Liver (tissue), 9 donors: ENCODE data around the gene PLPP3. TPM values are rescaled to one million over a fixed set of nuclear protein-coding genes. Genes with fewer than 3 reads are reported as not detected.

ENCODE experiments used
- DNase-seq: peaks from one replicate; pipeline ENCODE4 v3.0.0-alpha.2; 2017; ENCODE audit warnings: low spot score
- H3K27ac ChIP-seq, 2 donors: one replicate each; pipeline ENCODE4 v1.7.0; 2013; ENCODE audit warnings: inconsistent platforms in 2 of 2, low read length in 2 of 2, control low read depth in 1 of 2, low read depth in 1 of 2, mild to moderate bottlenecking in 1 of 2
- H3K27me3 ChIP-seq, 4 donors: one replicate each; pipeline versions ENCODE4 v1.6.1 to v1.7.0; 2013; ENCODE audit warnings: low read length in 3 of 4, inconsistent platforms in 1 of 4, mild to moderate bottlenecking in 1 of 4, moderate library complexity in 1 of 4; ENCODE audit not compliant: control insufficient read depth in 4 of 4, insufficient read depth in 4 of 4
- H3K36me3 ChIP-seq, 4 donors: one replicate each; pipeline versions ENCODE4 v1.6.1 to v1.7.0; 2013; ENCODE audit warnings: low read length in 3 of 4, mild to moderate bottlenecking in 3 of 4, low read depth in 1 of 4, moderate library complexity in 1 of 4; ENCODE audit not compliant: control insufficient read depth in 4 of 4, insufficient read depth in 3 of 4
- H3K4me1 ChIP-seq, 4 donors: one replicate each; pipeline versions ENCODE4 v1.6.1 to v1.7.0; 2013; ENCODE audit warnings: low read length in 3 of 4, mild to moderate bottlenecking in 3 of 4, moderate library complexity in 1 of 4; ENCODE audit not compliant: control insufficient read depth in 4 of 4, insufficient read depth in 4 of 4
- H3K4me3 ChIP-seq, 3 donors: one replicate each; pipeline versions ENCODE4 v1.6.1 to v1.7.0; 2013; ENCODE audit warnings: low read length in 3 of 3, control low read depth in 1 of 3, low read depth in 1 of 3, mild to moderate bottlenecking in 1 of 3
- H3K9ac ChIP-seq, 2 donors: one replicate each; pipeline ENCODE4 v1.7.0; 2013; ENCODE audit warnings: low read length in 2 of 2, mild to moderate bottlenecking in 2 of 2, moderate library complexity in 2 of 2, control low read depth in 1 of 2, low read depth in 1 of 2
- H3K9me3 ChIP-seq, 4 donors: one replicate each; pipeline versions ENCODE4 v1.6.1 to v1.7.0; 2013; ENCODE audit warnings: low read length in 3 of 4; ENCODE audit not compliant: control insufficient read depth in 4 of 4
- ATF3 ChIP-seq: IDR thresholded peaks from 2 replicates; pipeline ENCODE4 v1.6.1; 2016; ENCODE audit warnings: antibody characterized with exemption
- CTCF ChIP-seq: fragments of 150-350 bp; IDR thresholded peaks from 2 replicates; pipeline ENCODE4 v1.5.1; 2017; ENCODE audit warnings: improper control_type of control experiment, low read depth, low read length; ENCODE audit not compliant: missing input control
- EGR1 ChIP-seq, 2 donors: IDR thresholded peaks; 2 replicates each; pipeline ENCODE4 v1.6.1; 2016 to 2018; ENCODE audit warnings: antibody characterized with exemption in 2 of 2, low read depth in 2 of 2
- FOXA1 ChIP-seq: IDR thresholded peaks from 2 replicates; pipeline ENCODE4 v1.6.1; 2016; ENCODE audit warnings: antibody characterized with exemption
- FOXA2 ChIP-seq: IDR thresholded peaks from 2 replicates; pipeline ENCODE4 v1.6.1; 2016; ENCODE audit warnings: antibody characterized with exemption
- GABPA ChIP-seq, 2 donors: IDR thresholded peaks in 1 of 2; conservative IDR thresholded peaks in 1 of 2; 2 replicates each; pipeline ENCODE4 v1.6.1; 2016; ENCODE audit warnings: antibody characterized with exemption in 2 of 2, mild to moderate bottlenecking in 1 of 2, moderate library complexity in 1 of 2
- HNF4G ChIP-seq: IDR thresholded peaks from 2 replicates; pipeline ENCODE4 v1.6.1; 2016; ENCODE audit warnings: antibody characterized with exemption
- JUND ChIP-seq, 2 donors: IDR thresholded peaks; 2 replicates each; pipeline ENCODE4 v1.6.1; 2016; ENCODE audit warnings: antibody characterized with exemption in 2 of 2
- MAX ChIP-seq: IDR thresholded peaks from 2 replicates; pipeline ENCODE4 v1.6.1; 2016; ENCODE audit warnings: antibody characterized with exemption
- NR2F2 ChIP-seq: IDR thresholded peaks from 2 replicates; pipeline ENCODE4 v1.6.1; 2016; ENCODE audit warnings: antibody characterized with exemption
- REST ChIP-seq: IDR thresholded peaks from 2 replicates; pipeline ENCODE4 v1.6.1; 2016; ENCODE audit warnings: antibody characterized with exemption, mild to moderate bottlenecking
- RXRA ChIP-seq, 2 donors: IDR thresholded peaks; 2 replicates each; pipeline ENCODE4 v1.6.1; 2017 to 2018; ENCODE audit warnings: antibody characterized with exemption in 2 of 2, mild to moderate bottlenecking in 1 of 2
- YY1 ChIP-seq: IDR thresholded peaks from 2 replicates; pipeline ENCODE4 v1.6.1; 2016; ENCODE audit warnings: antibody characterized with exemption, mild to moderate bottlenecking
- ZBTB33 ChIP-seq: IDR thresholded peaks from 2 replicates; pipeline ENCODE4 v1.6.1; 2016; ENCODE audit warnings: antibody characterized with exemption
- WGBS: extraction: QIAGEN DNeasy Blood & Tissue Kit; methylation state at CpG from one replicate; pipeline ENCODE4 v1.1.7; 2013; 5-methylcytosine and 5-hydroxymethylcytosine counted together
- polyA plus RNA-seq, 2 donors: library from polyadenylated mRNA; stranded (reverse) in 1 of 2; unstranded in 1 of 2; fragments of 200-250 nt in 1 of 2; fragments of >200 nt in 1 of 2; fragmentation: Nextera tagmentation in 1 of 2; extraction: Ambion mirVana in 1 of 2; gene quantifications; one replicate each; pipeline versions ENCODE4 v1.2.1 to v1.2.3, GENCODE V29; 2013 to 2015
- total RNA-seq, 2 donors: library from RNA; depleted of rRNA; stranded (reverse); fragments of >200 nt; gene quantifications; one replicate each; pipeline ENCODE4 v1.2.3, GENCODE V29; 2014
- donor health status: healthy.
- donor health status: healthy.
- donor health status: healthy.
- donor health status: healthy.
- donor health status: healthy.

The PLPP3 gene
- total and polyA plus RNA-seq, 4 donors, result 46.1 to 91.2 (median 67.6) TPM

GRCh38 chr1:56462209-56462608, 117.2 kb downstream of the PLPP3 start:
- Histone ChIP-seq H3K4me1 (peaks cover 0 to 24% (median 8%) of the 10 kb centered on the region in 4 donors), H3K4me3 (no peak overlapping the region), H3K9me3 (no peaks in the 10 kb centered on the region), H3K9ac (no peak overlapping the region), H3K27ac (peak overlapping the region; percentile 41 to 71), H3K36me3 (no peaks in the 10 kb centered on the region), H3K27me3 (no peaks in the 10 kb centered on the region)
- 77% methylated on average over 3 of the region's 3 CpGs for WGBS
- no peak for TF ChIP-seq FOXA2
- TF ChIP-seq NR2F2, result no peak
- TF ChIP-seq HNF4G, result no peak
- TF ChIP-seq GABPA (IDR thresholded peaks at IDR 0.05 in 1 of 2, conservative IDR thresholded peaks at IDR 0.05 in 1 of 2), result no peak
- TF ChIP-seq CTCF, result no peak
- no peak for TF ChIP-seq RXRA (IDR thresholded peaks at IDR 0.05)
- TF ChIP-seq JUND (IDR thresholded peaks at IDR 0.05), result no peak
- TF ChIP-seq FOXA1, result no peak
- no peak for TF ChIP-seq EGR1 (IDR thresholded peaks at IDR 0.05; ENCODE audit: low read depth in 2 of 2)
- TF ChIP-seq ZBTB33, result no peak
- TF ChIP-seq ATF3, result no peak
- no peak for TF ChIP-seq REST
- TF ChIP-seq MAX, result no peak
- no peak for TF ChIP-seq YY1
- no peak for DNase-seq
